Endothelial cell of umbilical vein (primary cell): ENCODE data around the gene JAKMIP1.

Experiments
- CTCF ChIP-seq, 2 donors: IDR thresholded peaks; 1 replicate in 1 of 2; 2 replicates in 1 of 2; pipeline ENCODE4 v1.5.1; 2011; ENCODE audit warnings: low read length in 2 of 2, mild to moderate bottlenecking in 2 of 2, moderate library complexity in 2 of 2, control low read depth in 1 of 2, inconsistent platforms in 1 of 2, low read depth in 1 of 2; ENCODE audit not compliant: insufficient read depth in 1 of 2; ENCODE audit errors: extremely low read depth in 1 of 2
- POLR2A ChIP-seq: IDR thresholded peaks from 2 replicates; pipeline ENCODE4 v1.6.1; 2012; ENCODE audit warnings: low read depth, mild to moderate bottlenecking, control low read depth, low read length

- TF ChIP-seq CTCF (IDR thresholded peaks at IDR 0.05; ENCODE audit: extremely low read depth in 1 of 2, insufficient read depth in 1 of 2, low read depth in 1 of 2, low read length in 2 of 2) = no peak
- no peak for TF ChIP-seq POLR2A
These were observed 106.7 kb downstream of the JAKMIP1 start for GRCh38 chr4:6093671-6094070.
